Measurements from ENCODE around the gene EMC1.

- TF ChIP-seq SPI1 (IDR thresholded peaks at IDR 0.05; ENCODE audit: low read depth, low read length), result no peak
- no peak for TF ChIP-seq POLR2A (IDR thresholded peaks at IDR 0.05; ENCODE audit: low read depth, low read length)
- TF ChIP-seq POLR2AphosphoS5 (IDR thresholded peaks at IDR 0.05; ENCODE audit: low read depth, low read length), result no peak
- no peak for TF ChIP-seq TAF1 (IDR thresholded peaks at IDR 0.05; ENCODE audit: low read depth, low read length)
- TF ChIP-seq PAX5 (IDR thresholded peaks at IDR 0.05; ENCODE audit: insufficient read depth, low read length, severe bottlenecking), result no peak
- no peak for TF ChIP-seq POU2F2 (IDR thresholded peaks at IDR 0.05; ENCODE audit: low read depth, low read length)
Measured at GRCh38 chr1:19229828-19230325, 21.4 kb downstream of the EMC1 start.
